HepG2 (cell line): Measurements from ENCODE around the gene WDR59. TPM values are rescaled to one million over a fixed set of nuclear protein-coding genes. Genes with fewer than 3 reads are reported as not detected.

Experiments
- AKAP8 ChIP-seq: sonication (generic); formaldehyde crosslinking; IDR thresholded peaks from 2 replicates; pipeline ENCODE4 v1.5.1; 2020; ENCODE audit warnings: mild to moderate bottlenecking, missing genetic modification reagents
- ARID2 ChIP-seq: sonication (generic); formaldehyde crosslinking; IDR thresholded peaks from 2 replicates; pipeline ENCODE4 v1.8.1; 2022; ENCODE audit warnings: mild to moderate bottlenecking, missing genetic modification reagents, borderline replicate concordance
- CCDC6 ChIP-seq: sonication (generic); formaldehyde crosslinking; IDR thresholded peaks from 2 replicates; pipeline ENCODE4 v1.8.1; 2022; ENCODE audit warnings: mild to moderate bottlenecking, missing genetic modification reagents, moderate library complexity
- EZH2 ChIP-seq: conservative IDR thresholded peaks from 2 replicates; pipeline ENCODE4 v1.6.1; 2012; ENCODE audit warnings: mild to moderate bottlenecking, low read depth, low read length, moderate library complexity
- FOXC1 ChIP-seq: sonication (generic); formaldehyde crosslinking; IDR thresholded peaks from 2 replicates; pipeline ENCODE4 v1.8.0; 2022; ENCODE audit warnings: mild to moderate bottlenecking, missing genetic modification reagents, borderline replicate concordance
- MBD4 ChIP-seq: IDR thresholded peaks from 2 replicates; pipeline ENCODE4 v1.6.1; 2012; ENCODE audit warnings: low read length, inconsistent platforms, borderline replicate concordance
- PAWR ChIP-seq: sonication (generic); formaldehyde crosslinking; IDR thresholded peaks from 2 replicates; pipeline ENCODE4 v1.4.0; 2020; ENCODE audit warnings: missing genetic modification reagents, mild to moderate bottlenecking, borderline replicate concordance
- PAX8 ChIP-seq: sonication (generic); formaldehyde crosslinking; IDR thresholded peaks from 2 replicates; pipeline ENCODE4 v1.8.0; 2022; ENCODE audit warnings: mild to moderate bottlenecking, missing genetic modification reagents, borderline replicate concordance
- RARG ChIP-seq: sonication (generic); formaldehyde crosslinking; IDR thresholded peaks from 2 replicates; pipeline ENCODE4 v1.4.0; 2020; ENCODE audit warnings: low read depth, mild to moderate bottlenecking, missing genetic modification reagents
- RCOR2 ChIP-seq: IDR thresholded peaks from 2 replicates; pipeline ENCODE4 v1.6.1; 2016; ENCODE audit warnings: missing biosample characterization, missing genetic modification reagents
- SOX13 ChIP-seq, 3 experiments: fragments of 450-650 bp in 1 of 3; sonication (generic) in 1 of 3; formaldehyde crosslinking in 1 of 3; IDR thresholded peaks in 2 of 3; conservative IDR thresholded peaks in 1 of 3; 2 replicates each; pipeline versions ENCODE4 v1.5.0 to v1.6.1; 2016 to 2020; ENCODE audit warnings: antibody characterized with exemption in 1 of 3, mild to moderate bottlenecking in 1 of 3, missing compliant biosample characterization in 1 of 3, missing genetic modification reagents in 1 of 3, moderate library complexity in 1 of 3
- SP5 ChIP-seq: IDR thresholded peaks from 2 replicates; pipeline ENCODE4 v1.6.1; 2016; ENCODE audit warnings: low read depth, borderline replicate concordance
- TBL1XR1 ChIP-seq: fragments of 150-350 bp; IDR thresholded peaks from 2 replicates; pipeline ENCODE4 v1.6.1; 2014; ENCODE audit warnings: borderline replicate concordance, low read length; ENCODE audit not compliant: partially characterized antibody
- TOE1 ChIP-seq: sonication (generic); formaldehyde crosslinking; IDR thresholded peaks from 2 replicates; pipeline ENCODE4 v1.4.0; 2020; ENCODE audit warnings: mild to moderate bottlenecking, missing genetic modification reagents
- ZNF282 ChIP-seq: fragments of 450-650 bp; IDR thresholded peaks from 2 replicates; pipeline ENCODE4 v1.6.1; 2018; ENCODE audit not compliant: partially characterized antibody
- ZNF331 ChIP-seq: sonication (generic); formaldehyde crosslinking; IDR thresholded peaks from 2 replicates; pipeline ENCODE4 v1.4.0; 2020; ENCODE audit warnings: missing genetic modification reagents
- ZNF678 ChIP-seq: sonication (generic); formaldehyde crosslinking; IDR thresholded peaks from 2 replicates; pipeline ENCODE4 v1.4.0; 2020; ENCODE audit warnings: mild to moderate bottlenecking, missing genetic modification reagents
- ZNF746 ChIP-seq: sonication (generic); formaldehyde crosslinking; IDR thresholded peaks from 2 replicates; pipeline ENCODE4 v1.8.0; 2022; ENCODE audit warnings: mild to moderate bottlenecking, missing genetic modification reagents
- polyA plus RNA-seq, 8 experiments: library from polyadenylated mRNA; depleted of rRNA in 3 of 8; stranded (reverse) in 7 of 8; unstranded in 1 of 8; fragments of >200 nt; fragmentation: Illumina TruSeq in 4 of 8; extraction: Trizol in 4 of 8; gene quantifications; 2 replicates each; pipeline versions ENCODE4 v1.2.1 to v1.2.3, GENCODE V29; 2011 to 2016; ENCODE audit warnings: low read depth in 4 of 8, missing spikeins in 1 of 8, mixed read lengths in 1 of 8; ENCODE audit not compliant: insufficient read depth in 1 of 8
- total RNA-seq, 5 experiments: library from RNA; depleted of rRNA; stranded (reverse); fragments of >200 nt; fragmentation: Illumina TruSeq; extraction: Trizol; gene quantifications; 2 replicates each; pipeline ENCODE4 v1.2.3, GENCODE V29; 2016; ENCODE audit warnings: low read depth in 1 of 5
- TF ChIP-seq, protein P1 (sequence below): sonication (generic); formaldehyde crosslinking; IDR thresholded peaks from 2 replicates; pipeline ENCODE4 v1.4.0; 2020; ENCODE audit warnings: mild to moderate bottlenecking, low read depth, missing genetic modification reagents
- TF ChIP-seq, protein P2 (sequence below): sonication (generic); IDR thresholded peaks from 2 replicates; pipeline ENCODE4 v1.6.1; 2016; ENCODE audit warnings: low read depth, borderline replicate concordance
- TF ChIP-seq, protein P3 (sequence below): sonication (generic); formaldehyde crosslinking; IDR thresholded peaks from 2 replicates; pipeline ENCODE4 v1.8.0; 2022; ENCODE audit warnings: mild to moderate bottlenecking, missing genetic modification reagents, borderline replicate concordance
- TF ChIP-seq, protein P4 (sequence below): sonication (generic); formaldehyde crosslinking; IDR thresholded peaks from 2 replicates; pipeline ENCODE4 v1.4.0; 2020; ENCODE audit warnings: missing genetic modification reagents, borderline replicate concordance

The WDR59 gene
- total and polyA plus RNA-seq, 2 of the 13 experiments (the other 11 are each of a cell fraction or from before 2014, with no cell fraction given): 65.2 to 306 TPM

DNA sequence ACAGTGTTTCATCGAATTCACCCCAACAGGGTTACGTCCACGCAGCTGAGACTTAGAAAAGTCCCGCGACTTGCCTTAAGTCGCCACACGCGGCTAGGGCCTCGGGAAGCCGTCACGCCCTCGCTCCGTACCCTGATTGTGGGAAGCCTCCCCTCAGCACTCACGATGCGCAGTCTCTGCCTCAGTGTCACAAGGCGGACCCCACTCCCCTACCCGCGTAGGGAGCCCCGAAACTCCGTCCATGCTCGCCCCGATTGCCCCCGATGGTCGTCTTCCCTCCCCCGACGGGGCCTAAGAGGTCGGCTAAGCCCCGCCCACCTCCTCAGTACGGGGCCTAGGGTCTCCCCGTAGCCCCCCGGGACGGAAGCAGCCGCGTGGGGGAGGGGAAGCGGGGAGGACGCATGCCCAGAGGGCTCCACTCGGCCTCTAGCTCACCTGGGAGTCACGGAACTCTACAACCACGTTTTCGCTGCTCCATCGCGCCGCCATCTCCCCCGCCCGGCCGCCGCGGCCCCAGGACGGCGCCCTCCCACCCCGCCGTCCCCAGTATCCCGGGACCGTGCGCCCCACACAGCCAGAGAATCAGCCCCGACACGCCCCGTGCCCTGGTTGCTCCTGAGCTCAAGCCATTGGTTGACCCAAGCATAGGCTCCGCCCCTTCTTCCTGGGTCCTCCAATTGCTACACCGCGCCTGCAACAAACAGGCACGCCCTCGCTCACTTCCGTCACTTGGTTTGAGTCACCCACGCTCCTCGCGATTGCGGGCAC, at the start of gene WDR59 (continued):
- TF ChIP-seq, protein P1, sequence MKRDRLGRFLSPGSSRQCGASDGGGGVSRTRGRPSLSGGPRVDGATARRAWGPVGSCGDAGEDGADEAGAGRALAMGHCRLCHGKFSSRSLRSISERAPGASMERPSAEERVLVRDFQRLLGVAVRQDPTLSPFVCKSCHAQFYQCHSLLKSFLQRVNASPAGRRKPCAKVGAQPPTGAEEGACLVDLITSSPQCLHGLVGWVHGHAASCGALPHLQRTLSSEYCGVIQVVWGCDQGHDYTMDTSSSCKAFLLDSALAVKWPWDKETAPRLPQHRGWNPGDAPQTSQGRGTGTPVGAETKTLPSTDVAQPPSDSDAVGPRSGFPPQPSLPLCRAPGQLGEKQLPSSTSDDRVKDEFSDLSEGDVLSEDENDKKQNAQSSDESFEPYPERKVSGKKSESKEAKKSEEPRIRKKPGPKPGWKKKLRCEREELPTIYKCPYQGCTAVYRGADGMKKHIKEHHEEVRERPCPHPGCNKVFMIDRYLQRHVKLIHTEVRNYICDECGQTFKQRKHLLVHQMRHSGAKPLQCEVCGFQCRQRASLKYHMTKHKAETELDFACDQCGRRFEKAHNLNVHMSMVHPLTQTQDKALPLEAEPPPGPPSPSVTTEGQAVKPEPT (CRISPR knock-in tag): 0 out of 2 replicates have a peak, but pooled peaks have one; percentile 48
- no peak for TF ChIP-seq FOXC1
- TF ChIP-seq, protein P2, sequence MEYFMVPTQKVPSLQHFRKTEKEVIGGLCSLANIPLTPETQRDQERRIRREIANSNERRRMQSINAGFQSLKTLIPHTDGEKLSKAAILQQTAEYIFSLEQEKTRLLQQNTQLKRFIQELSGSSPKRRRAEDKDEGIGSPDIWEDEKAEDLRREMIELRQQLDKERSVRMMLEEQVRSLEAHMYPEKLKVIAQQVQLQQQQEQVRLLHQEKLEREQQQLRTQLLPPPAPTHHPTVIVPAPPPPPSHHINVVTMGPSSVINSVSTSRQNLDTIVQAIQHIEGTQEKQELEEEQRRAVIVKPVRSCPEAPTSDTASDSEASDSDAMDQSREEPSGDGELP: peak; percentile 11; the same call in 1 of the 2 replicates
- no peak for TF ChIP-seq ZNF746
- no peak for TF ChIP-seq ARID2
- no peak; the same call in 1 of the 2 replicates for TF ChIP-seq TOE1 (CRISPR knock-in tag)
- TF ChIP-seq MBD4: no peak
- TF ChIP-seq RCOR2 (CRISPR knock-in tag): no peak; the same call in 1 of the 2 replicates
- TF ChIP-seq, protein P3, sequence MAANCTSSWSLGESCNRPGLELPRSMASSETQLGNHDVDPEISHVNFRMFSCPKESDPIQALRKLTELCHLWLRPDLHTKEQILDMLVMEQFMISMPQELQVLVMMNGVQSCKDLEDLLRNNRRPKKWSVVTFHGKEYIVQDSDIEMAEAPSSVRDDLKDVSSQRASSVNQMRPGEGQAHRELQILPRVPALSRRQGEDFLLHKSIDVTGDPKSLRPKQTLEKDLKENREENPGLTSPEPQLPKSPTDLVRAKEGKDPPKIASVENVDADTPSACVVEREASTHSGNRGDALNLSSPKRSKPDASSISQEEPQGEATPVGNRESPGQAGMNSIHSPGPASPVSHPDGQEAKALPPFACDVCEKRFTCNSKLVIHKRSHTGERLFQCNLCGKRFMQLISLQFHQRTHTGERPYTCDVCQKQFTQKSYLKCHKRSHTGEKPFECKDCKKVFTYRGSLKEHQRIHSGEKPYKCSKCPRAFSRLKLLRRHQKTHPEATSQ: no peak
- no peak for TF ChIP-seq ZNF678 (CRISPR knock-in tag)
- no peak for TF ChIP-seq TBL1XR1
- TF ChIP-seq PAWR (CRISPR knock-in tag): no peak
- no peak for TF ChIP-seq ZNF282
- no peak for TF ChIP-seq AKAP8
- TF ChIP-seq ZNF331 (CRISPR knock-in tag): peak; percentile 14; the same call in 1 of the 2 replicates
- no peak for TF ChIP-seq EZH2
- TF ChIP-seq PAX8 (CRISPR knock-in tag): no peak
- peak; percentile 74 for TF ChIP-seq SP5
- TF ChIP-seq SOX13 (IDR thresholded peaks at IDR 0.05): no peak
- peak in 1 of 2 experiments; percentile 26; a peak in 1 of 4 replicates for TF ChIP-seq SOX13 (CRISPR knock-in tag; conservative IDR thresholded peaks at IDR 0.05 in 1 of 2, IDR thresholded peaks at IDR 0.05 in 1 of 2)
- TF ChIP-seq RARG (CRISPR knock-in tag): 0 out of 2 replicates have a peak, but pooled peaks have one; percentile 61
- TF ChIP-seq, protein P4, sequence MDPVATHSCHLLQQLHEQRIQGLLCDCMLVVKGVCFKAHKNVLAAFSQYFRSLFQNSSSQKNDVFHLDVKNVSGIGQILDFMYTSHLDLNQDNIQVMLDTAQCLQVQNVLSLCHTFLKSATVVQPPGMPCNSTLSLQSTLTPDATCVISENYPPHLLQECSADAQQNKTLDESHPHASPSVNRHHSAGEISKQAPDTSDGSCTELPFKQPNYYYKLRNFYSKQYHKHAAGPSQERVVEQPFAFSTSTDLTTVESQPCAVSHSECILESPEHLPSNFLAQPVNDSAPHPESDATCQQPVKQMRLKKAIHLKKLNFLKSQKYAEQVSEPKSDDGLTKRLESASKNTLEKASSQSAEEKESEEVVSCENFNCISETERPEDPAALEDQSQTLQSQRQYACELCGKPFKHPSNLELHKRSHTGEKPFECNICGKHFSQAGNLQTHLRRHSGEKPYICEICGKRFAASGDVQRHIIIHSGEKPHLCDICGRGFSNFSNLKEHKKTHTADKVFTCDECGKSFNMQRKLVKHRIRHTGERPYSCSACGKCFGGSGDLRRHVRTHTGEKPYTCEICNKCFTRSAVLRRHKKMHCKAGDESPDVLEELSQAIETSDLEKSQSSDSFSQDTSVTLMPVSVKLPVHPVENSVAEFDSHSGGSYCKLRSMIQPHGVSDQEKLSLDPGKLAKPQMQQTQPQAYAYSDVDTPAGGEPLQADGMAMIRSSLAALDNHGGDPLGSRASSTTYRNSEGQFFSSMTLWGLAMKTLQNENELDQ (CRISPR knock-in tag): no peak
- peak; percentile 84; the same call in 1 of the 2 replicates for TF ChIP-seq CCDC6 (CRISPR knock-in tag)
